ENCODE results near the gene EPX.
"Not testable (repeated sequence)": the region's sequence is repeated elsewhere in the genome, so short reads cannot be mapped to it uniquely, and the experiment has no call there.

GRCh38 chr17:58143335-58143734 lies 49.2 kb upstream of the EPX start:
- TF ChIP-seq POLR2A (IDR thresholded peaks at IDR 0.05; ENCODE audit: low read length); GATA1 (IDR thresholded peaks at IDR 0.05; ENCODE audit: low read depth, low read length): not testable (repeated sequence)
